GM21526 (cell line): ENCODE measurements around the gene MCC.

Source experiments
- ATAC-seq: cut with Tn5 transposase; IDR thresholded peaks from one replicate; pipeline ENCODE4 v1.9.1; 2021; ENCODE audit warnings: moderate library complexity; ENCODE audit not compliant: unreplicated experiment, low FRiP score

The MCC gene

GRCh38 chr5:113070901-113071300 is 417.4 kb downstream of the MCC start:
- no peak for ATAC-seq

GRCh38 chr5:113068559-113068958 is 419.7 kb downstream of the MCC start:
- no peak for ATAC-seq

GRCh38 chr5:113067635-113068344 is 420.5 kb downstream of the MCC start:
- ATAC-seq: no peak

- ATAC-seq: no peak
Measured at GRCh38 chr5:113065626-113066025, 422.6 kb downstream of the MCC start.

- no peak for ATAC-seq
Measured at GRCh38 chr5:113064806-113065205, 423.4 kb downstream of the MCC start.

GRCh38 chr5:113063927-113064326 is 424.3 kb downstream of the MCC start:
- no peak for ATAC-seq

- ATAC-seq: no peak
Measured at GRCh38 chr5:113062869-113063508, 425.3 kb downstream of the MCC start.

- no peak for ATAC-seq
Measured at GRCh38 chr5:113061846-113062780, 426.1 kb downstream of the MCC start.

GRCh38 chr5:113060408-113061025 is 427.7 kb downstream of the MCC start:
- no peak for ATAC-seq

GRCh38 chr5:113059232-113060040 is 428.8 kb downstream of the MCC start:
- ATAC-seq: no peak

- ATAC-seq: no peak
Measured at GRCh38 chr5:113058706-113059226, 429.5 kb downstream of the MCC start.

GRCh38 chr5:113058269-113058668 is 430.0 kb downstream of the MCC start:
- ATAC-seq: no peak

GRCh38 chr5:113057557-113057984 is 430.7 kb downstream of the MCC start:
- no peak for ATAC-seq

GRCh38 chr5:113056988-113057387 is 431.3 kb downstream of the MCC start:
- no peak for ATAC-seq

GRCh38 chr5:113054899-113055298 is 433.4 kb downstream of the MCC start:
- no peak for ATAC-seq

- ATAC-seq: no peak
Measured at GRCh38 chr5:113053511-113053995, 434.7 kb downstream of the MCC start.

GRCh38 chr5:113052041-113052795 is 436.0 kb downstream of the MCC start:
- no peak for ATAC-seq

GRCh38 chr5:113050721-113051382 is 437.4 kb downstream of the MCC start:
- ATAC-seq: no peak
